Measurements from ENCODE around the gene CCDC127.
"Not testable (repeated sequence)": the region's sequence is repeated elsewhere in the genome, so short reads cannot be mapped to it uniquely, and the experiment has no call there.

GRCh38 chr5:250396-250795, 32.4 kb upstream of the CCDC127 start:
- not testable (repeated sequence) for TF ChIP-seq CTCF, POLR2A (IDR thresholded peaks at IDR 0.05)
